Smooth muscle cell (in vitro differentiated cells): ENCODE results near the gene ARL16. TPM values are rescaled to one million over a fixed set of nuclear protein-coding genes. Genes with fewer than 3 reads are reported as not detected.

Source experiments
- DNase-seq: peaks from one replicate; lab custom pipeline; 2025; ENCODE audit not compliant: unreplicated experiment; lab: John Stamatoyannopoulos, UW
- H2AFZ ChIP-seq: fragments of 200-600 bp; sonication (generic); 2 replicates; pipeline ENCODE4 v1.6.0; 2016; ENCODE audit warnings: antibody characterized with exemption, low read depth, mild to moderate bottlenecking
- H3F3A ChIP-seq: fragments of 200-600 bp; sonication (generic); 2 replicates; pipeline ENCODE4 v1.6.0; 2017; ENCODE audit warnings: antibody characterized with exemption, low read depth
- H3K27ac ChIP-seq: fragments of 200-600 bp; sonication (generic); 2 replicates; pipeline ENCODE4 v1.5.1; 2016; ENCODE audit warnings: low read depth, mild to moderate bottlenecking
- H3K27me3 ChIP-seq: fragments of 200-600 bp; sonication (generic); 2 replicates; pipeline ENCODE4 v1.6.1; 2016; ENCODE audit warnings: low read depth, mild to moderate bottlenecking
- H3K36me3 ChIP-seq: fragments of 200-600 bp; sonication (generic); 2 replicates; pipeline ENCODE4 v1.5.1; 2016; ENCODE audit warnings: low read depth
- H3K4me1 ChIP-seq: fragments of 200-600 bp; sonication (generic); 2 replicates; pipeline ENCODE4 v1.5.1; 2016; ENCODE audit warnings: low read depth
- H3K4me2 ChIP-seq: fragments of 200-600 bp; sonication (generic); 2 replicates; pipeline ENCODE4 v1.6.0; 2016; ENCODE audit warnings: mild to moderate bottlenecking
- H3K4me3 ChIP-seq: fragments of 200-600 bp; sonication (generic); 2 replicates; pipeline ENCODE4 v1.5.1; 2016; ENCODE audit warnings: mild to moderate bottlenecking
- H3K79me2 ChIP-seq: fragments of 200-600 bp; sonication (generic); 2 replicates; pipeline ENCODE4 v1.6.0; 2016; ENCODE audit warnings: low read depth, mild to moderate bottlenecking
- H3K9ac ChIP-seq: fragments of 200-600 bp; sonication (generic); 2 replicates; pipeline ENCODE4 v1.6.0; 2016; ENCODE audit warnings: low read depth
- H3K9me3 ChIP-seq: fragments of 200-600 bp; sonication (generic); replicated peaks from 2 replicates; pipeline ENCODE4 v1.5.1; 2016; ENCODE audit warnings: low read depth
- H4K20me1 ChIP-seq: fragments of 200-600 bp; sonication (generic); 2 replicates; pipeline ENCODE4 v1.6.0; 2016; ENCODE audit warnings: low read depth
- WGBS: methylation state at CpG from one replicate; pipeline ENCODE4 v1.1.7; 2016; ENCODE audit warnings: low lambda C conversion rate; 5-methylcytosine and 5-hydroxymethylcytosine counted together
- polyA plus RNA-seq: library from polyadenylated mRNA; unstranded; fragments of >200 nt; fragmentation: Nextera tagmentation; extraction: Ambion mirVana; gene quantifications from 2 replicates; pipeline ENCODE4 v1.2.1, GENCODE V29; 2016
- total RNA-seq: library from RNA; depleted of rRNA; stranded (reverse); fragments of >200 nt; gene quantifications from 2 replicates; pipeline ENCODE4 v1.2.3, GENCODE V29; 2014
- TF ChIP-seq, protein P1 (sequence below): fragments of 200-600 bp; sonication (generic); IDR thresholded peaks from 2 replicates; pipeline ENCODE4 v1.5.1; 2017; ENCODE audit warnings: borderline replicate concordance, mild to moderate bottlenecking, antibody characterized with exemption; ENCODE audit not compliant: insufficient read depth, poor library complexity, severe bottlenecking

Gene ARL16
- total and polyA plus RNA-seq, 2 experiments from 2014 or later: 22.3 to 62.1 TPM

- TF ChIP-seq, protein P1, sequence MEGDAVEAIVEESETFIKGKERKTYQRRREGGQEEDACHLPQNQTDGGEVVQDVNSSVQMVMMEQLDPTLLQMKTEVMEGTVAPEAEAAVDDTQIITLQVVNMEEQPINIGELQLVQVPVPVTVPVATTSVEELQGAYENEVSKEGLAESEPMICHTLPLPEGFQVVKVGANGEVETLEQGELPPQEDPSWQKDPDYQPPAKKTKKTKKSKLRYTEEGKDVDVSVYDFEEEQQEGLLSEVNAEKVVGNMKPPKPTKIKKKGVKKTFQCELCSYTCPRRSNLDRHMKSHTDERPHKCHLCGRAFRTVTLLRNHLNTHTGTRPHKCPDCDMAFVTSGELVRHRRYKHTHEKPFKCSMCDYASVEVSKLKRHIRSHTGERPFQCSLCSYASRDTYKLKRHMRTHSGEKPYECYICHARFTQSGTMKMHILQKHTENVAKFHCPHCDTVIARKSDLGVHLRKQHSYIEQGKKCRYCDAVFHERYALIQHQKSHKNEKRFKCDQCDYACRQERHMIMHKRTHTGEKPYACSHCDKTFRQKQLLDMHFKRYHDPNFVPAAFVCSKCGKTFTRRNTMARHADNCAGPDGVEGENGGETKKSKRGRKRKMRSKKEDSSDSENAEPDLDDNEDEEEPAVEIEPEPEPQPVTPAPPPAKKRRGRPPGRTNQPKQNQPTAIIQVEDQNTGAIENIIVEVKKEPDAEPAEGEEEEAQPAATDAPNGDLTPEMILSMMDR: no peak
- no peak for DNase-seq
- Histone ChIP-seq H3K4me3 (no peak overlapping the region), H3K27me3 (peaks cover 20% of the 10 kb centered on the region), H3K4me2 (no peak overlapping the region), H4K20me1 (no peaks in the 10 kb centered on the region), H2AFZ (no peak overlapping the region), H3K4me1 (peaks cover 4% of the 10 kb centered on the region), H3K9me3 (no peaks in the 10 kb centered on the region), H3F3A (no peaks in the 10 kb centered on the region), H3K36me3 (no peaks in the 10 kb centered on the region), H3K27ac (no peak overlapping the region), H3K9ac (no peak overlapping the region), H3K79me2 (no peaks in the 10 kb centered on the region)
- WGBS: 84% methylated on average over 12 of the region's 12 CpGs
Observed at GRCh38 chr17:81646869-81647600, 36.6 kb downstream of the ARL16 start.

DNA sequence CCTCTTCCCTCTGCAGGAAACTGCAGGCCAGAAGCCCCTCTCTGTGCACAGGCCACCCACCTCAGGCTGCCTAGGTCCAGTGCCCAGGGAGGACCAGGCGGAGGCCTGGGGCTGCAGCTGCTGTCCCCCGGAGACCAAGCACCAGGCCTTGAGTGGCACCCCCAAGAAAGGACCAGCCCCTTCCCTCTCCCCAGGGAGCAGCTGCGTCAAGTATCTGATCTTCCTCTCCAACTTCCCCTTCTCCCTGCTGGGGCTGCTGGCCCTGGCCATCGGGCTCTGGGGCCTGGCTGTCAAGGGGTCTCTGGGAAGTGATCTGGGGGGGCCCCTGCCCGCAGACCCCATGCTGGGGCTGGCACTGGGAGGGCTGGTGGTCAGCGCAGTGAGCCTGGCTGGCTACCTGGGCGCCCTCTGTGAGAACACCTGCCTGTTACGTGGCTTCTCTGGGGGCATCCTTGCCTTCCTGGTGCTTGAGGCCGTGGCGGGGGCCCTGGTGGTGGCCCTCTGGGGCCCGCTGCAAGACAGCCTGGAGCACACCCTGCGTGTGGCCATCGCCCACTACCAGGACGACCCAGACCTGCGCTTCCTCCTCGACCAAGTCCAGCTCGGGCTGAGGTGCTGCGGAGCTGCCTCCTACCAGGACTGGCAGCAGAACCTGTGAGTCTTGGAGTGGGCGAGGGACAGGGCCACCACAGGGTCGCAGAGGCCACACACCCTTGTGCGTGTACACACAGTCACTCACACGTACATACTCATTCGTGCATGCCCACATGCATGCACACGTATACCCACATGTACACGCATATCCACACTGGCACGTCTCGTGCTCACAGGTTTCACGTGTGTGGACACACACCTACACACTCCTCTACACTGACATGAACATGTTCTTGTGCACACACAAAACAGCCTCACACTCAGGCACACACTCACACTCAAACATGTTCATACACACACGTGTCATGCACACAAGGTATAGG lies 38.3 kb downstream of the ARL16 start:
- 92% methylated on average over 28 of the region's 29 CpGs for WGBS
- no peak overlapping the region for H2AFZ ChIP-seq

GRCh38 chr17:81644496-81644895 lies 39.1 kb downstream of the ARL16 start:
- Histone ChIP-seq H3F3A (no peaks in the 10 kb centered on the region), H3K4me1 (peaks cover 7% of the 10 kb centered on the region), H3K79me2 (no peaks in the 10 kb centered on the region), H3K9me3 (no peaks in the 10 kb centered on the region), H2AFZ (no peak overlapping the region), H3K27me3 (peaks cover 20% of the 10 kb centered on the region), H3K9ac (no peak overlapping the region), H4K20me1 (no peaks in the 10 kb centered on the region), H3K4me3 (no peak overlapping the region), H3K36me3 (no peaks in the 10 kb centered on the region), H3K4me2 (no peak overlapping the region), H3K27ac (no peak overlapping the region)
- TF ChIP-seq, protein P1: no peak
- 93% methylated on average over 15 of the region's 15 CpGs for WGBS
- DNase-seq: no peak

More for the DNA sequence above, 38.3 kb downstream of the ARL16 start:
- Histone ChIP-seq H3K9ac (no peak overlapping the region), H3F3A (no peaks in the 10 kb centered on the region), H3K36me3 (no peaks in the 10 kb centered on the region), H3K9me3 (no peaks in the 10 kb centered on the region), H3K4me3 (no peak overlapping the region), H3K4me2 (no peak overlapping the region), H4K20me1 (no peaks in the 10 kb centered on the region), H3K4me1 (peaks cover 7% of the 10 kb centered on the region), H3K79me2 (no peaks in the 10 kb centered on the region), H3K27ac (no peak overlapping the region), H3K27me3 (peaks cover 20% of the 10 kb centered on the region)
- TF ChIP-seq, protein P1: no peak
- DNase-seq: no peak
